GM10248 (cell line): Measurements from ENCODE around the gene MRS2.
"Not testable (repeated sequence)": the region's sequence is repeated elsewhere in the genome, so short reads cannot be mapped to it uniquely, and the experiment has no call there.

Experiments used
- CTCF ChIA-PET: fragments of 300-600 bp; sonication (Branson Sonifier 250); formaldehyde crosslinking; extraction: SDS; loops from one replicate; lab custom pipeline; 2021; ENCODE audit warnings: antibody characterized with exemption; lab: Yijun Ruan, JAX
- POLR2A ChIA-PET: fragments of 350-650 bp; sonication (Branson Sonifier 250); formaldehyde crosslinking; extraction: SDS; loops from one replicate; lab custom pipeline; 2020; ENCODE audit warnings: antibody characterized with exemption; lab: Yijun Ruan, JAX
- DNase-seq: peaks from one replicate; pipeline ENCODE4 v3.0.0; 2012; ENCODE audit errors: extremely low spot score
- TF ChIP-seq, protein P1 (sequence below): IDR thresholded peaks from 2 replicates; pipeline ENCODE4 v1.5.1; 2012; ENCODE audit warnings: mild to moderate bottlenecking, low read depth; ENCODE audit errors: extremely low read depth, missing control alignments, control extremely low read depth

The MRS2 gene

DNA sequence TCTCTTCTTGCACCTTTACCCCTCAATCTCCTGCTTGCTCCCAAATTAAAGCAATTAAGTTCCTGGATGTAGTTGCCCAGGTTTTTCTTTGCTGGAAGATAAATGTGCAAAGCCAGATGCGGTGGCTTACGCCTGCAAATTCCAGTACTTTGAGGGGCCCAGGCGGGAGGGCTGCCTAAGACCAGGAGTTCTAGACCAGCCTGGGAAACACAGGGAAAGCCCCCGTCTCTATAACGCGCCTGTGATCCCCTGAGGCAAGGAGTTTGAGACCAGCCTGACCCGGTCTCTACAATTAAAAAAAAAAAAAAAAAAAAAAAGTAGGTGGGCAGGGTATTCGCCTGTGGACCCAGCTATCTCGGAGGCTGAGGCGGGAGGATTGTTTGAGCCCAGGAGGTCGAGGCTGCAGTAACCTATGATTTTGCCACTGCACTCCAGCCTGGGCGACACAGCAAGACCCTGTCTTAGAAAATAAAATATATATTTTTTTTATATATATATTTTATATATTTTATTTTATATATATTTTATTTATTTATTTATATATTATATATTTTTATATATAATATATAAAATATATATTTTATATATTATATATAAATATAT is 44.4 kb upstream of the MRS2 start:
- ChIA-PET POLR2A (no interaction called here), CTCF (interaction anchor here (1.1 to 1.2 kb wide), 2 partner anchors 10 to 31 kb away, joined by 3 read pairs; no protein-coding TSS in a partner anchor)
- no peak for DNase-seq
- TF ChIP-seq, protein P1, sequence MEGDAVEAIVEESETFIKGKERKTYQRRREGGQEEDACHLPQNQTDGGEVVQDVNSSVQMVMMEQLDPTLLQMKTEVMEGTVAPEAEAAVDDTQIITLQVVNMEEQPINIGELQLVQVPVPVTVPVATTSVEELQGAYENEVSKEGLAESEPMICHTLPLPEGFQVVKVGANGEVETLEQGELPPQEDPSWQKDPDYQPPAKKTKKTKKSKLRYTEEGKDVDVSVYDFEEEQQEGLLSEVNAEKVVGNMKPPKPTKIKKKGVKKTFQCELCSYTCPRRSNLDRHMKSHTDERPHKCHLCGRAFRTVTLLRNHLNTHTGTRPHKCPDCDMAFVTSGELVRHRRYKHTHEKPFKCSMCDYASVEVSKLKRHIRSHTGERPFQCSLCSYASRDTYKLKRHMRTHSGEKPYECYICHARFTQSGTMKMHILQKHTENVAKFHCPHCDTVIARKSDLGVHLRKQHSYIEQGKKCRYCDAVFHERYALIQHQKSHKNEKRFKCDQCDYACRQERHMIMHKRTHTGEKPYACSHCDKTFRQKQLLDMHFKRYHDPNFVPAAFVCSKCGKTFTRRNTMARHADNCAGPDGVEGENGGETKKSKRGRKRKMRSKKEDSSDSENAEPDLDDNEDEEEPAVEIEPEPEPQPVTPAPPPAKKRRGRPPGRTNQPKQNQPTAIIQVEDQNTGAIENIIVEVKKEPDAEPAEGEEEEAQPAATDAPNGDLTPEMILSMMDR: no peak

DNA sequence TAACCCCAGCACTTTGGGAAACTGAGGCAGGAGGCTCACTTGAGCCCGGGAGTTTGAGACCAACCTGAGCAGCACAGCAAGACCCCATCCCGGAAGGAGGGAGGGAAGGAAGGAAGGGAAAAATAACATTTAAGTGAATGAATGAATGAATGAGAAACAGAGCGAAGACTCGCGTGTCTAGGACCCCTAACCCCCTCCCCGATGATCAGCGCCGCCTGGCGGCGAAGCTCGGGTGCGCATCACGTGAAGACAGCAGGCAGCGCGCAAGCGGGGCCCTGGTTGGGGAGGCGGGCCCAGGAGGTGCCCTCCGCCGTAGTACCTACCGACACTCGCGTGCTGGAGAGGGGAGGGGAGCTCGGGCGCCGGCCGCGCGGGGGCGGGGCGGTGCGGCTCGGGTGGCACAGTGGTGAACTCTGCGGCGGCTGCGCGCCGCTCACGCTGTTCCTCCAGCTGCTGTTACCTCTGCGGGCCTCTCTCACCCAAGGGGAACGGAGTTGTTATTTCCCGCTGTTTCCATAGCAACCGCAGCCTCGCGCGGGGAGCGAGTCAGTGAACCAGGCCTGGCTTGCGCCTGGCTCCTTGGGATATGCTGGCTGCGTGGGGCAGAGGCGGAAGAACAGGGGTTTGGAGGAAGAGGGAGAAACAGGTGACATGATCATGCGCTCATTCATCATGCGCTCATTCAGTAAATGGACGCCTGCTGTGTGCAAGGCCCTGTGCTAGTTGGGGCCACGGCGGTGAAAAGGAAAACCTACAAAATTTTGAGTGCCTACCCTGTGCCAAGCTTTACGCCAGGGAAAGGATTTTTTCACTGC is 42.9 kb upstream of the MRS2 start:
- peak; percentile 69 for DNase-seq
- ChIA-PET CTCF (interaction anchor here (0.7 to 1.8 kb wide), 24 partner anchors 9 to 292 kb away, joined by 3 to 16 read pairs (median 4); no protein-coding TSS in a partner anchor), POLR2A (no interaction called here)
- TF ChIP-seq, protein P1: peak; percentile 91

DNA sequence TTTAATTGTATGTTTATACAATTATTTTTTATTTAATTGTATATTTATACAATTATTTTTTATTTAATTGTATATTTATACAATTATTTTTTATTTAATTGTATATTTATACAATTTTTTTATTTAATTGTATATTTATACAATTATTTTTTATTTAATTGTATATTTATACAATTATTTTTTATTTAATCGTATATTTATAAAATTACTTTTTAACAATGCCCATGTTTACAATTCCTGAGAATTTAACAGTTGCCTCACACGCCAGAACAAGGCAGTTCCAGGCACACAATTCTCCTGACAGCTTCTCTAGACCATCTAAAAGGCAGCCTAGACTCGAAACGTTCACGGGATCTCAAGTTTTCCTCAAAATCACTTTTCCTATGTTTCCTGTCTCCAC is 40.4 kb upstream of the MRS2 start:
- DNase-seq, POLR2A ChIA-PET: not testable (repeated sequence)
- CTCF ChIA-PET: interaction anchor here (1.4 to 2.6 kb wide), 2 partner anchors 25 to 79 kb away, joined by 3 to 7 read pairs; no protein-coding TSS in a partner anchor

DNA sequence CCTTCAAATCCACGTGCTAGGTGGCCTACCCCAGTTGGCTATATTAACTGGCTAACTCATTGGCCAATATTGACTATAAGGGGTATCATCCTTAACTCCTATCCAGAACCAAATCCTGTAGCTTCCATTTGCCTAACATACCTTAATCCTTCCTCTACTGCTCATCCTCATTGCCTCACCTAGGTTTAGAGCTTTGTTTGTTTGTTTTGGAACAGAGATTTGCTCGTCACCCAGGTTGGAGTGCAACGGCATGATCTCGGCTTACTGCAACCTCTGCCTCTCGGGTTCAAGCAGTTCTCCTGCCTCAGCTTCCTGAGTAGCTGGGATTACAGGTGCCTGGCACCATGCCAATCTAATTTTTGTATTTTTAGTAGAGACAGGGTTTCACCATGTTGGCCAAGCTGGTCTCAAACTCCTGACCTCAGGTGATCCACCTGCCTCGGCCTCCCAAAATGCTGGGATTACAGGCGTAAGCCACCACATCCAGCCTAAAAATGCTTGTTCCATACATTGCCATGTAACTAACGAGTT is 37.6 kb upstream of the MRS2 start:
- POLR2A ChIA-PET, DNase-seq: not testable (repeated sequence)
- CTCF ChIA-PET: interaction anchor here (1.0 kb wide), 1 partner anchor 31 kb away, joined by 3 read pairs; no protein-coding TSS in a partner anchor

DNA sequence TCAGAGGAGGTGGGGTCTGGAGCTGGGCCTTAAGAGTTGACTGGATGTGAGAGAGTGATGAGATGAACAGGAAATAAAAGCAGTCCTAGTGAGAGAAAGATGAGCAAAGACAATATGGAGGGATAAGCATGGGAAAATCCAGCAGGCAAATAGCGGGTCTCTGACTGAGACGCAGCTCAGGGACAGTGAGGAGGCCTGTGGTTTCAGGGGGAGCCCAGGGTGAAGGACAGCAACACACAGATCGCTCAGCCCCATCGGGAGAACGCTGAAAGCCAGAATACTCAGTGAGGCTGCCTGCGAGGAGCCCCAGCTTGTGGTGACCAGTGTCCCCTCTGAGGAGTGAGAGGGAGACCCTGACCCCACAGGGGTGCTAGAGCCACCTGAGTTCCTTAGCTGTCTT is 28.1 kb upstream of the MRS2 start:
- TF ChIP-seq, protein P1: no peak
- ChIA-PET CTCF (interaction anchor here (1.6 to 2.2 kb wide), 2 partner anchors 15 to 91 kb away, joined by 4 to 8 read pairs; no protein-coding TSS in a partner anchor), POLR2A (no interaction called here)
- DNase-seq: no peak

DNA sequence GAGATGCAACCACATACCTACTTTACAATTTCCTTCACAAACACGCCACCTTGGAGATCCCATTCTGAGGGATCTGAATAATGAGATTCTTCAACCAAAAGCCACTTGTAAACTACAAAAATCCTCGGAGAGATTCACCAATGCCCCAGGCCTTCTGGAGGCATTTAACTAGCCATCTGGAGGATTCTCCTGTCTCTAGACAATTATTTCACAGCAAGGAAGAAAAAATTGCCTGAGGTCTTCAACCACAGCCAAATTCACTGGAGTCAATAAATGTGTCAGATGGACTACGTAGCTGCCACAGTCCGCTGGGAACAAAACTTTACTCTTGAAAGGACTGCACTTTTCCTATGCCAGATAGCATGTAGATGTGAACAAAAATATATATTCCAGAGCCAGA is 25.9 kb upstream of the MRS2 start:
- ChIA-PET CTCF (interaction anchor here (2.0 kb wide), 1 partner anchor 17 kb away, joined by 5 read pairs; no protein-coding TSS in a partner anchor), POLR2A (interaction anchor here (0.8 kb wide), 1 partner anchor 386 kb away, joined by 3 read pairs; no protein-coding TSS in a partner anchor)
- TF ChIP-seq, protein P1: no peak
- no peak for DNase-seq

DNA sequence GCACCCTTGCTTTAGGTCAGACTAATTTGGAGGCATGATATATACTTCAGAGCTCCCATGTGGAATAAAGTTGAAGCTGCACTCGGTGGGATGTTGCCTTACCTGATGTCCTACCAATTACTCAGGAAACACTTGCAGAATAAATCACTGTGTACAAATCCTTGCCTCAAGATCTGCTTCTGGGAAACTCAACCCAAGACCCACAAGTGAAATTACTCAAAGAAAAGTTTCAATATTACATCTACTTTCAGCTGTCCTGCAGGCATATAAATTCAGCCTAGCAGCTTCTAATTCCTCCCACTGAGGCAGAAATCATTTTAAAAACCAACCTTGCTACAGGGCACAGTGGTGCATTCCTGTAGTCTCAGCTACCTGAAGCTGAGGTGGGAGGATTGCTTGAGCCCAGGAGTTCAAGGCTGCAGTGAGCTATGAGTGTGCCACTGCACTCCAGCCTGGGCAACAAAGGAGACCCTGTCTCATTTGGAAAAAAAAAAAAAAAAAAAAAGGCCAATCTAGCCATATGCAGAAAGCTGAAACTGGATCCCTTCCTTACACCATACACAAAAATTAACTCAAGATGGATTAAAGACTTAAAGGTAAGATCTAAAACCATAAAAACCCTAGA is 24.2 kb upstream of the MRS2 start:
- DNase-seq: no peak
- POLR2A ChIA-PET: no interaction called here
- CTCF ChIA-PET: interaction anchor here (2.0 kb wide), 1 partner anchor 19 kb away, joined by 5 read pairs; no protein-coding TSS in a partner anchor
- TF ChIP-seq, protein P1: no peak
